Measurements from ENCODE around the gene CAMK1D. TPM values are rescaled to one million over a fixed set of nuclear protein-coding genes. Genes with fewer than 3 reads are reported as not detected.

The CAMK1D gene
- total and polyA plus RNA-seq, 2 of the 8 experiments (the other 6 are each of a cell fraction or from before 2014, with no cell fraction given), result 3.5 to 10.6 TPM

- ChIA-PET CTCF (ENCODE audit: partially characterized antibody) (interaction anchor here (0.8 to 1.0 kb wide), 2 partner anchors 31 to 112 kb away, joined by 3 read pairs; no protein-coding TSS in a partner anchor), POLR2A (ENCODE audit: partially characterized antibody) (interaction anchor here (0.7 kb wide), 1 partner anchor 76 kb away, joined by 4 read pairs; no protein-coding TSS in a partner anchor)
- Histone ChIP-seq H3K27me3 (replicated peaks in 1 of 4; ENCODE audit: control insufficient read depth in 3 of 4, extremely low read depth in 1 of 4, insufficient read depth in 3 of 4, low read length in 3 of 4) (no peaks in the 10 kb centered on the region), H4K20me1 (replicated peaks in 1 of 2; ENCODE audit: control insufficient read depth in 1 of 2, insufficient read depth in 2 of 2, low read length in 2 of 2) (no peaks in the 10 kb centered on the region), H3K56ac (replicated peaks; ENCODE audit: insufficient read length, low read depth, low read length) (no peak overlapping the region), H3K4ac (replicated peaks; ENCODE audit: insufficient read length, low read depth, low read length) (no peak overlapping the region), H2AK5ac (ENCODE audit: low read depth, low read length) (no peak overlapping the region), H3K18ac (ENCODE audit: extremely low read depth, low read length) (no peak overlapping the region), H3K23me2 (ENCODE audit: low read depth, low read length) (no peaks in the 10 kb centered on the region), H2BK15ac (ENCODE audit: low read length) (no peak overlapping the region), H4K91ac (replicated peaks; ENCODE audit: insufficient read length, low read length) (no peak overlapping the region), H3K36me3 (ENCODE audit: control insufficient read depth in 2 of 4, insufficient read depth in 4 of 4, low read length in 3 of 4) (no peaks in the 10 kb centered on the region), H3K79me2 (ENCODE audit: control insufficient read depth in 1 of 2, insufficient read depth in 2 of 2, low read length in 2 of 2) (no peaks in the 10 kb centered on the region), H2BK12ac (ENCODE audit: low read depth, low read length) (no peak overlapping the region), H3K27ac (ENCODE audit: low read depth, low read length) (no peak overlapping the region), H3K23ac (ENCODE audit: insufficient read length) (no peak overlapping the region), H3K9ac (replicated peaks in 1 of 4; ENCODE audit: extremely low read depth in 1 of 4, low read depth in 3 of 4, low read length in 3 of 4) (no peak overlapping the region), H2BK20ac (ENCODE audit: low read length) (no peak overlapping the region), H2BK120ac (replicated peaks; ENCODE audit: low read depth, low read length) (no peak overlapping the region), H3K14ac (ENCODE audit: insufficient read length) (no peak overlapping the region), H3K79me1 (ENCODE audit: low read depth, low read length) (no peaks in the 10 kb centered on the region), H3K9me3 (ENCODE audit: insufficient read depth in 2 of 2, low read depth in 1 of 2, low read length in 1 of 2) (no peaks in the 10 kb centered on the region), H3K4me3 (ENCODE audit: extremely low read depth in 1 of 4, insufficient read depth in 2 of 4, low read depth in 3 of 4, low read length in 4 of 4) (no peak overlapping the region), H4K5ac (ENCODE audit: insufficient read length, low read depth, low read length) (no peak overlapping the region), H3K4me1 (replicated peaks in 1 of 4; ENCODE audit: control insufficient read depth in 3 of 4, insufficient read depth in 4 of 4, low read length in 3 of 4) (no peaks in the 10 kb centered on the region), H2AFZ (ENCODE audit: low read length) (no peak overlapping the region), H2BK5ac (ENCODE audit: low read depth, low read length) (no peak overlapping the region), H3K4me2 (ENCODE audit: insufficient read depth in 1 of 2, low read depth in 2 of 2, low read length in 2 of 2) (no peak overlapping the region), H4K8ac (ENCODE audit: extremely low read depth, insufficient read depth, low read length) (no peak overlapping the region)
- WGBS, 2 experiments (ENCODE audit: extremely low coverage in 1 of 2, insufficient coverage in 1 of 2, insufficient read length in 1 of 2, insufficient replicate concordance in 2 of 2, low coverage in 1 of 2, low lambda C conversion rate in 2 of 2, missing lambda C conversion rate in 1 of 2), result 69% methylated on average over 3 of the region's 3 CpGs; no CpG with 5 or more reads in 1 of the 2 experiments
- FAIRE-seq, result peak; percentile 62
- DNase-seq (ENCODE audit: low read depth in 1 of 2, low spot score in 2 of 2), result no peak
- TF ChIP-seq EP300 (IDR thresholded peaks at IDR 0.05; ENCODE audit: borderline replicate concordance in 1 of 2, low read depth in 2 of 2, low read length in 2 of 2), result no peak
- no peak for TF ChIP-seq POU5F1 (IDR thresholded peaks at IDR 0.05; ENCODE audit: low read depth, low read length)
- TF ChIP-seq GABPA (IDR thresholded peaks at IDR 0.05; ENCODE audit: borderline replicate concordance, insufficient read depth, low read length), result no peak
- no peak for TF ChIP-seq RFX5 (IDR thresholded peaks at IDR 0.05; ENCODE audit: borderline replicate concordance, low read depth, low read length)
- no peak for TF ChIP-seq POLR2AphosphoS5 (IDR thresholded peaks at IDR 0.05; ENCODE audit: low read depth, low read length)
Measured at GRCh38 chr10:12543589-12543988, 194.2 kb downstream of the CAMK1D start.

Data from H1 (cell line).